K562 treated with DMSO at 1 percent for 24 hours (cell line): ENCODE results near the gene RHOJ. TPM values are rescaled to one million over a fixed set of nuclear protein-coding genes. Genes with fewer than 3 reads are reported as not detected.

Experiments
- total RNA-seq: library from RNA; unstranded; fragments of 300-600 nt; gene quantifications from 2 replicates; pipeline ENCODE4 v1.2.3, GENCODE V29; 2022; ENCODE audit warnings: low read depth; ENCODE audit not compliant: insufficient read depth

RHOJ gene
- not detected in 2 replicates for total RNA-seq

DNA sequence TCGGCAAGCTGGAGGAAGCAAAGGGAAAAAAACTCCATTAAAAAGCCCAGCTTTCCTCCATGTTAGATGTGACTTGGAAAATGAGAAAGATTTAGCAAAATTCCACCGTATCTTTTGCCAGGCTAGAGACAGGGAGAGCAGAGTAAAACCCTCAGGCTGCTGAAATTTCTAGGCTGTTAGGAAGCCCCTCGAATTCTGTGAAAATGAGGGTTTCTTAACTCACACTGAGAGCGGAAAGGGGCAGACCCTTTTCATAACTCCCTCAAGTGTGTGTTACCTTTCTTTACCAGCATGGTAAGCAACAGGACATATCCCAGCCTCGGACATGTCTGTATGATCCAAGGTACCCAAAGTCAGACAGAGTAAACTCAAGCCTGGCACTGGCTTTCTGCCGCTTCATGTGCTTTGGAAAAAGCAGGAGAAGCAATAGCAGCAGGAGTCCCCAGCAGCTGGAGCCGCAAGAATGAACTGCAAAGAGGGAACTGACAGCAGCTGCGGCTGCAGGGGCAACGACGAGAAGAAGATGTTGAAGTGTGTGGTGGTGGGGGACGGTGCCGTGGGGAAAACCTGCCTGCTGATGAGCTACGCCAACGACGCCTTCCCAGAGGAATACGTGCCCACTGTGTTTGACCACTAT lies at the start of gene RHOJ:
Gene RHOJ, plus strand, starts transcription at position 37 of the 637 bp plus-strand sequence. Its CDS starts 427 bp downstream, at position 464.

DNA sequence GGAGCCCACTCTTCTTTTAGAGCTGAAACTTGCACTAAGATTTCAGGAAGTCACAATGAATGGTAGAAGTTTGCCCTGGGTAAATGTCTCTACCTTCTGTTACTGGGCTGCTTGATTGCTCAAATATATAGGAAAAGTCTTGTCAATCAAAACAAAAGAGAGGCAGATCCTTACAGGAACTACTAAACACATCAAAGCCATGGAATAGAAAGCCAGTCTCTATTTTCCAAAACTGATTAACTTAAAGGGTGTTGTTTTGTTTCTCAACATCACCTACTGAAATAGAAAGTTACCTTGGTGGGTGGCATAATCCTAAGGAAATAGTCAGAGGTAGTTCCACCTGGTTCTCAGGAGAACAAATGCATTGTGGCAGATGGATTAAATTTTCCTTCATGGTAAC lies 114.6 kb downstream of the RHOJ start, which contains the start of gene GPHB5:
Gene GPHB5, minus strand, starts transcription at position 101 of the 400 bp plus-strand sequence. CDS start 1,086 bp downstream, outside the sequence.

Other genes with a start within 250 kb of the RHOJ start
- gene KCNH5, start 159.0 kb upstream of the RHOJ start, total RNA-seq, result 0.16 and 0.44 TPM in 2 replicates
- not detected in 2 replicates for gene GPHB5, start 114.5 kb downstream of the RHOJ start, total RNA-seq